H1 (cell line): Measurements from ENCODE around the gene ELOVL5. TPM values are rescaled to one million over a fixed set of nuclear protein-coding genes. Genes with fewer than 3 reads are reported as not detected.

Experiments used
- CTCF ChIA-PET: fragments of 300-600 bp; sonication (Branson Sonifier 250); formaldehyde crosslinking; loops from one replicate; lab custom pipeline; 2021; ENCODE audit not compliant: partially characterized antibody; lab: Charles Lee
- POLR2A ChIA-PET: fragments of 300-600 bp; sonication (Branson Sonifier 250); formaldehyde crosslinking; loops from one replicate; lab custom pipeline; 2021; ENCODE audit warnings: inconsistent platforms; ENCODE audit not compliant: partially characterized antibody; lab: Charles Lee
- DNase-seq, 2 experiments: peaks; one replicate each; pipeline versions ENCODE4 v3.0.0 to v3.0.0-alpha.2; 2010 to 2022; ENCODE audit warnings: low spot score in 2 of 2, low read depth in 1 of 2, mixed read lengths in 1 of 2
- FAIRE-seq: peaks from 2 replicates; lab custom pipeline; 2011; peaks lifted over from hg19 to GRCh38; lab: Jason Lieb, UNC
- H2AFZ ChIP-seq: 2 replicates; pipeline ENCODE4 v1.8.1; 2012; ENCODE audit warnings: low read length, inconsistent platforms
- H2AK5ac ChIP-seq: 2 replicates; pipeline ENCODE4 v1.6.1; 2013; ENCODE audit warnings: low read depth, low read length
- H2BK120ac ChIP-seq: replicated peaks from 2 replicates; pipeline ENCODE3; 2013; ENCODE audit warnings: low read depth, low read length, inconsistent platforms
- H2BK12ac ChIP-seq: 2 replicates; pipeline ENCODE4 v1.6.1; 2013; ENCODE audit warnings: low read depth, low read length
- H2BK15ac ChIP-seq: 2 replicates; pipeline ENCODE4 v1.6.1; 2013; ENCODE audit warnings: low read length
- H2BK20ac ChIP-seq: 2 replicates; pipeline ENCODE4 v1.6.1; 2013; ENCODE audit warnings: low read length
- H2BK5ac ChIP-seq: 2 replicates; pipeline ENCODE4 v1.6.1; 2013; ENCODE audit warnings: low read depth, low read length
- H3K14ac ChIP-seq: 2 replicates; pipeline ENCODE4 v1.6.1; 2013; ENCODE audit warnings: inconsistent platforms; ENCODE audit not compliant: insufficient read length
- H3K18ac ChIP-seq: 2 replicates; pipeline ENCODE4 v1.6.1; 2013; ENCODE audit warnings: low read length; ENCODE audit errors: extremely low read depth
- H3K23ac ChIP-seq: 2 replicates; pipeline ENCODE4 v1.6.1; 2013; ENCODE audit warnings: inconsistent platforms; ENCODE audit not compliant: insufficient read length
- H3K23me2 ChIP-seq: 2 replicates; pipeline ENCODE4 v1.6.1; 2013; ENCODE audit warnings: low read depth, low read length
- H3K27ac ChIP-seq: 2 replicates; pipeline ENCODE4 v1.6.1; 2011; ENCODE audit warnings: low read depth, low read length, inconsistent platforms
- H3K27me3 ChIP-seq, 4 experiments: replicated peaks in 1 of 4; 1 replicate in 1 of 4; 2 replicates in 3 of 4; pipeline versions ENCODE4 v1.6.1 to v1.8.1; 2011 to 2013; ENCODE audit warnings: low read length in 3 of 4, mild to moderate bottlenecking in 3 of 4, inconsistent platforms in 2 of 4, mixed read lengths in 2 of 4, moderate library complexity in 1 of 4; ENCODE audit not compliant: control insufficient read depth in 3 of 4, insufficient read depth in 3 of 4; ENCODE audit errors: extremely low read depth in 1 of 4
- H3K36me3 ChIP-seq, 4 experiments: 2 replicates each; pipeline versions ENCODE4 v1.6.1 to v1.8.1; 2011 to 2013; ENCODE audit warnings: mild to moderate bottlenecking in 4 of 4, low read length in 3 of 4, moderate library complexity in 2 of 4, control low read depth in 1 of 4, inconsistent platforms in 1 of 4; ENCODE audit not compliant: insufficient read depth in 4 of 4, control insufficient read depth in 2 of 4
- H3K4ac ChIP-seq: replicated peaks from 2 replicates; pipeline ENCODE3; 2013; ENCODE audit warnings: low read length, low read depth, mixed read lengths, inconsistent platforms; ENCODE audit not compliant: insufficient read length
- H3K4me1 ChIP-seq, 4 experiments: replicated peaks in 1 of 4; 1 replicate in 1 of 4; 2 replicates in 3 of 4; pipeline versions ENCODE4 v1.6.1 to v1.8.1; 2011 to 2013; ENCODE audit warnings: low read length in 3 of 4, inconsistent platforms in 2 of 4, mixed read lengths in 1 of 4; ENCODE audit not compliant: insufficient read depth in 4 of 4, control insufficient read depth in 3 of 4
- H3K4me2 ChIP-seq, 2 experiments: 2 replicates each; pipeline versions ENCODE4 v1.6.1 to v1.8.1; 2011 to 2013; ENCODE audit warnings: low read depth in 2 of 2, low read length in 2 of 2, control low read depth in 1 of 2, inconsistent platforms in 1 of 2, mild to moderate bottlenecking in 1 of 2; ENCODE audit not compliant: insufficient read depth in 1 of 2
- H3K4me3 ChIP-seq, 4 experiments: fragments of 200-600, 300-600 bp in 1 of 4; sonication (generic), shearing (Covaris generic), sonication (Bioruptor Twin) in 1 of 4; 2 replicates each; pipeline versions ENCODE4 v1.5.1 to v1.8.1; 2011 to 2016; ENCODE audit warnings: low read length in 4 of 4, low read depth in 3 of 4, control low read depth in 2 of 4, inconsistent platforms in 2 of 4, mild to moderate bottlenecking in 2 of 4, mixed read lengths in 1 of 4, moderate library complexity in 1 of 4; ENCODE audit not compliant: insufficient read depth in 2 of 4; ENCODE audit errors: extremely low read depth in 1 of 4
- H3K56ac ChIP-seq: replicated peaks from 2 replicates; pipeline ENCODE3; 2013; ENCODE audit warnings: low read depth, mild to moderate bottlenecking, mixed read lengths, low read length, inconsistent platforms; ENCODE audit not compliant: insufficient read length
- H3K79me1 ChIP-seq: 2 replicates; pipeline ENCODE4 v1.6.1; 2013; ENCODE audit warnings: low read depth, low read length, control low read depth
- H3K79me2 ChIP-seq, 2 experiments: 2 replicates each; pipeline versions ENCODE4 v1.6.1 to v1.8.1; 2012 to 2013; ENCODE audit warnings: low read length in 2 of 2, mild to moderate bottlenecking in 2 of 2, inconsistent platforms in 1 of 2; ENCODE audit not compliant: insufficient read depth in 2 of 2, control insufficient read depth in 1 of 2
- H3K9ac ChIP-seq, 4 experiments: replicated peaks in 1 of 4; 1 replicate in 1 of 4; 2 replicates in 3 of 4; pipeline versions ENCODE4 v1.6.1 to v1.8.1; 2011 to 2013; ENCODE audit warnings: low read depth in 3 of 4, low read length in 3 of 4, control low read depth in 2 of 4, mild to moderate bottlenecking in 2 of 4, moderate library complexity in 2 of 4, inconsistent platforms in 1 of 4; ENCODE audit errors: extremely low read depth in 1 of 4
- H3K9me3 ChIP-seq, 2 experiments: 2 replicates each; pipeline versions ENCODE4 v1.6.1 to v1.8.1; 2012 to 2013; ENCODE audit warnings: mild to moderate bottlenecking in 2 of 2, moderate library complexity in 2 of 2, control low read depth in 1 of 2, inconsistent platforms in 1 of 2, low read depth in 1 of 2, low read length in 1 of 2, mixed read lengths in 1 of 2; ENCODE audit not compliant: insufficient read depth in 2 of 2
- H4K20me1 ChIP-seq, 2 experiments: replicated peaks in 1 of 2; 2 replicates each; pipeline versions ENCODE3 to v1.8.1; 2011 to 2013; ENCODE audit warnings: inconsistent platforms in 2 of 2, low read length in 2 of 2, mild to moderate bottlenecking in 1 of 2; ENCODE audit not compliant: insufficient read depth in 2 of 2, control insufficient read depth in 1 of 2
- H4K5ac ChIP-seq: 2 replicates; pipeline ENCODE4 v1.6.1; 2013; ENCODE audit warnings: low read length, low read depth, mixed read lengths, inconsistent platforms; ENCODE audit not compliant: insufficient read length
- H4K8ac ChIP-seq: 2 replicates; pipeline ENCODE4 v1.8.0; 2013; ENCODE audit warnings: mild to moderate bottlenecking, moderate library complexity, low read length, inconsistent platforms; ENCODE audit not compliant: insufficient read depth; ENCODE audit errors: extremely low read depth
- H4K91ac ChIP-seq: replicated peaks from 2 replicates; pipeline ENCODE3; 2013; ENCODE audit warnings: low read length, mixed read lengths, inconsistent platforms; ENCODE audit not compliant: insufficient read length
- EGR1 ChIP-seq: IDR thresholded peaks from 2 replicates; pipeline ENCODE4 v1.6.1; 2011; ENCODE audit warnings: low read depth, low read length, borderline replicate concordance
- YY1 ChIP-seq: IDR thresholded peaks from 2 replicates; pipeline ENCODE4 v1.6.1; 2011; ENCODE audit warnings: low read depth, mild to moderate bottlenecking, low read length
- WGBS, 2 experiments: shearing (Covaris generic) in 1 of 2; methylation state at CpG; one replicate each; pipeline versions ENCODE4 v1.1.6 to v1.1.7; 2013 to 2015; ENCODE audit warnings: low lambda C conversion rate in 2 of 2, mixed read lengths in 2 of 2, inconsistent platforms in 1 of 2, low coverage in 1 of 2, missing lambda C conversion rate in 1 of 2; ENCODE audit not compliant: insufficient replicate concordance in 2 of 2, insufficient coverage in 1 of 2, insufficient read length in 1 of 2; ENCODE audit errors: extremely low coverage in 1 of 2, missing lambda C conversion rate in 1 of 2; 5-methylcytosine and 5-hydroxymethylcytosine counted together
- polyA plus RNA-seq, 7 experiments: library from polyadenylated mRNA; depleted of rRNA in 3 of 7; stranded (reverse) in 5 of 7; unstranded in 2 of 7; fragments of >200 nt in 5 of 7; fragments of 200-250 nt in 2 of 7; gene quantifications; 1 replicate in 5 of 7; 2 replicates in 1 of 7; 4 replicates in 1 of 7; pipeline versions ENCODE4 v1.2.1 to v1.2.3, GENCODE V29; 2011 to 2013; ENCODE audit warnings: missing spikeins in 2 of 7, mixed read lengths in 2 of 7
- total RNA-seq: library from RNA; stranded (reverse); fragmentation: NEBNext Ultra II Directional; extraction: Animal tissue kit (Norgen Biotek cat#: 25700); gene quantifications from 2 replicates; pipeline ENCODE4 v1.2.1, GENCODE V29; 2021

ELOVL5 gene
- total and polyA plus RNA-seq, 2 of the 8 experiments (the other 6 are each of a cell fraction or from before 2014, with no cell fraction given) = 113 to 156 TPM

- Histone ChIP-seq H3K9ac (no peak overlapping the region), H2AK5ac (no peak overlapping the region), H3K56ac (no peak overlapping the region), H3K4ac (no peak overlapping the region), H2BK20ac (no peak overlapping the region), H4K5ac (no peak overlapping the region), H3K79me1 (no peaks in the 10 kb centered on the region), H4K8ac (no peak overlapping the region), H2BK15ac (no peak overlapping the region), H3K4me3 (no peak overlapping the region), H3K27me3 (no peaks in the 10 kb centered on the region), H3K23ac (no peak overlapping the region), H3K4me2 (no peak overlapping the region), H3K14ac (no peak overlapping the region), H4K20me1 (no peaks in the 10 kb centered on the region), H3K79me2 (no peaks in the 10 kb centered on the region), H3K23me2 (no peaks in the 10 kb centered on the region), H2BK120ac (no peak overlapping the region), H3K9me3 (no peaks in the 10 kb centered on the region), H3K4me1 (no peaks in the 10 kb centered on the region), H2BK12ac (no peak overlapping the region), H4K91ac (no peak overlapping the region), H2AFZ (no peak overlapping the region), H3K27ac (no peak overlapping the region), H3K18ac (no peak overlapping the region), H2BK5ac (no peak overlapping the region), H3K36me3 (no peaks in the 10 kb centered on the region)
- ChIA-PET POLR2A (no interaction called here), CTCF (interaction anchor here (0.7 kb wide), 1 partner anchor 27 kb away, joined by 5 read pairs; no protein-coding TSS in a partner anchor)
- 92% methylated on average over 5 of the region's 5 CpGs; no CpG with 5 or more reads in 1 of the 2 experiments for WGBS, 2 experiments
- FAIRE-seq (no peak), DNase-seq (no peak)
- no peak for TF ChIP-seq EGR1
- TF ChIP-seq YY1 = no peak
Observed at GRCh38 chr6:53235508-53235907, 113.2 kb downstream of the ELOVL5 start.
